ENCODE measurements around the gene EPAS1. TPM values are rescaled to one million over a fixed set of nuclear protein-coding genes. Genes with fewer than 3 reads are reported as not detected.

The EPAS1 gene
- total and polyA plus RNA-seq, 2 of the 8 experiments (the other 6 are each of a cell fraction or from before 2014, with no cell fraction given): 2.0 to 4.9 TPM

DNA sequence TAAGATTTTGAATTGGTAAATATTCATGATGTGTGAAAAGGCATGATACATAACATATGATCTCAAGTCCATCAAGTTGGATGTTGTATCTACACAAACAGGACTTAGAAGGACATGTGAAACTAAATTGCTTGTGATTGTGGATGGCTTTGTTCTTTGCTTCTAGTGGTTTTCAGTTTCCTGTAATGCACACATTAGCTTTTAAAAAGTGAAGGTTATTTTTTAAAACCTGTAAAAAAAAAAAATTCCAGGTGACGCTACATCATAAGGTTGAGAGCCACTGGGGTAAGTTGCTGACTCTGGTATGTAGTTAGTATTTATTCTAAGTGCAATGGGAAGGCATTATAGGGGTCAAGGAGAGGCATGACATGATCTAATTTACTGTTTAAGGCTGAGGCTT is 133.8 kb downstream of the EPAS1 start:
- no peak for TF ChIP-seq SP1 (IDR thresholded peaks at IDR 0.05; ENCODE audit: low read depth, low read length)
- TF ChIP-seq TAF1 (IDR thresholded peaks at IDR 0.05; ENCODE audit: low read depth, low read length): no peak
- no peak for TF ChIP-seq KDM4A (IDR thresholded peaks at IDR 0.05; ENCODE audit: low read depth, low read length, severe bottlenecking)
- no peak for TF ChIP-seq RFX5 (IDR thresholded peaks at IDR 0.05; ENCODE audit: borderline replicate concordance, low read depth, low read length)
- TF ChIP-seq, protein P1, sequence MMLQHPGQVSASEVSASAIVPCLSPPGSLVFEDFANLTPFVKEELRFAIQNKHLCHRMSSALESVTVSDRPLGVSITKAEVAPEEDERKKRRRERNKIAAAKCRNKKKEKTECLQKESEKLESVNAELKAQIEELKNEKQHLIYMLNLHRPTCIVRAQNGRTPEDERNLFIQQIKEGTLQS (IDR thresholded peaks at IDR 0.05; ENCODE audit: insufficient read depth, low read depth, low read length): no peak
- no peak for TF ChIP-seq JUN (IDR thresholded peaks at IDR 0.05; ENCODE audit: low read depth, low read length)
- TF ChIP-seq RAD21 (IDR thresholded peaks at IDR 0.05 in 1 of 2, conservative IDR thresholded peaks at IDR 0.05 in 1 of 2; ENCODE audit: low read depth in 2 of 2, low read length in 2 of 2): no peak
- no peak for TF ChIP-seq MAFK (IDR thresholded peaks at IDR 0.05; ENCODE audit: low read depth, low read length)
- TF ChIP-seq JUND (IDR thresholded peaks at IDR 0.05; ENCODE audit: low read length): no peak
- no peak for TF ChIP-seq ZNF274 (IDR thresholded peaks at IDR 0.05; ENCODE audit: borderline replicate concordance, extremely low read depth, low read length)
- TF ChIP-seq BCL11A (IDR thresholded peaks at IDR 0.05; ENCODE audit: low read depth in 2 of 2, low read length in 2 of 2): no peak
- TF ChIP-seq KDM1A (IDR thresholded peaks at IDR 0.05; ENCODE audit: borderline replicate concordance, low read length): no peak
- no peak for TF ChIP-seq CREB1 (IDR thresholded peaks at IDR 0.05)
- TF ChIP-seq SAP30 (IDR thresholded peaks at IDR 0.05; ENCODE audit: insufficient read depth, insufficient replicate concordance, low read length): no peak
- ChIA-PET CTCF (ENCODE audit: partially characterized antibody) (interaction anchor here (0.8 to 1.4 kb wide), 3 partner anchors 9 to 31 kb away, joined by 3 to 4 read pairs (median 3); no protein-coding TSS in a partner anchor), POLR2A (ENCODE audit: partially characterized antibody) (no interaction called here)
- Histone ChIP-seq H2BK5ac (ENCODE audit: low read depth, low read length) (no peak overlapping the region), H3K23ac (ENCODE audit: insufficient read length) (no peak overlapping the region), H3K18ac (ENCODE audit: extremely low read depth, low read length) (no peak overlapping the region), H3K4me2 (ENCODE audit: insufficient read depth in 1 of 2, low read depth in 2 of 2, low read length in 2 of 2) (no peak overlapping the region), H2AFZ (ENCODE audit: low read length) (no peak overlapping the region), H4K8ac (ENCODE audit: extremely low read depth, insufficient read depth, low read length) (no peak overlapping the region), H3K27me3 (replicated peaks in 1 of 4; ENCODE audit: control insufficient read depth in 3 of 4, extremely low read depth in 1 of 4, insufficient read depth in 3 of 4, low read length in 3 of 4) (no peaks in the 10 kb centered on the region), H3K79me1 (ENCODE audit: low read depth, low read length) (no peaks in the 10 kb centered on the region), H2BK20ac (ENCODE audit: low read length) (no peak overlapping the region), H3K36me3 (ENCODE audit: control insufficient read depth in 2 of 4, insufficient read depth in 4 of 4, low read length in 3 of 4) (no peaks in the 10 kb centered on the region), H3K14ac (ENCODE audit: insufficient read length) (no peak overlapping the region), H3K4me3 (ENCODE audit: extremely low read depth in 1 of 4, insufficient read depth in 2 of 4, low read depth in 3 of 4, low read length in 4 of 4) (no peak overlapping the region), H3K56ac (replicated peaks; ENCODE audit: insufficient read length, low read depth, low read length) (no peak overlapping the region), H3K9ac (replicated peaks in 1 of 4; ENCODE audit: extremely low read depth in 1 of 4, low read depth in 3 of 4, low read length in 3 of 4) (no peak overlapping the region), H4K5ac (ENCODE audit: insufficient read length, low read depth, low read length) (no peak overlapping the region), H4K91ac (replicated peaks; ENCODE audit: insufficient read length, low read length) (no peak overlapping the region), H3K23me2 (ENCODE audit: low read depth, low read length) (no peaks in the 10 kb centered on the region), H2BK15ac (ENCODE audit: low read length) (no peak overlapping the region), H3K9me3 (ENCODE audit: insufficient read depth in 2 of 2, low read depth in 1 of 2, low read length in 1 of 2) (no peaks in the 10 kb centered on the region; a peak in 1 of 4 replicates), H3K79me2 (ENCODE audit: control insufficient read depth in 1 of 2, insufficient read depth in 2 of 2, low read length in 2 of 2) (no peaks in the 10 kb centered on the region), H3K4ac (replicated peaks; ENCODE audit: insufficient read length, low read depth, low read length) (no peak overlapping the region), H3K4me1 (replicated peaks in 1 of 4; ENCODE audit: control insufficient read depth in 3 of 4, insufficient read depth in 4 of 4, low read length in 3 of 4) (peaks cover 0 to 6% (median 5%) of the 10 kb centered on the region in 4 experiments; a peak in 4 of 7 replicates), H3K27ac (ENCODE audit: low read depth, low read length) (no peak overlapping the region), H2BK120ac (replicated peaks; ENCODE audit: low read depth, low read length) (no peak overlapping the region), H4K20me1 (replicated peaks in 1 of 2; ENCODE audit: control insufficient read depth in 1 of 2, insufficient read depth in 2 of 2, low read length in 2 of 2) (no peaks in the 10 kb centered on the region), H2AK5ac (ENCODE audit: low read depth, low read length) (no peak overlapping the region), H2BK12ac (ENCODE audit: low read depth, low read length) (no peak overlapping the region)
- 94% methylated on average over 1 of the region's 1 CpG; no CpG with 5 or more reads in 1 of the 2 experiments for WGBS, 2 experiments (ENCODE audit: extremely low coverage in 1 of 2, insufficient coverage in 1 of 2, insufficient read length in 1 of 2, insufficient replicate concordance in 2 of 2, low coverage in 1 of 2, low lambda C conversion rate in 2 of 2, missing lambda C conversion rate in 1 of 2)
- DNase-seq (ENCODE audit: low read depth in 1 of 2, low spot score in 2 of 2): no peak
- FAIRE-seq: no peak
